NOMO-1 (cell line): ENCODE data around the gene DLEU7.

ENCODE experiments used
- DNase-seq, 2 experiments: peaks; one replicate each; lab custom pipeline; 2025; ENCODE audit not compliant: unreplicated experiment in 2 of 2; lab: John Stamatoyannopoulos, UW

DLEU7 gene

GRCh38 chr13:50844084-50844875 is 788 bp upstream of the DLEU7 start:
- no peak for DNase-seq

- DNase-seq: no peak
These were observed 569 bp downstream of the DLEU7 start for GRCh38 chr13:50842990-50843256.

GRCh38 chr13:50842251-50842989 is 1.1 kb downstream of the DLEU7 start:
- DNase-seq: no peak

GRCh38 chr13:50841786-50842185 is 1.7 kb downstream of the DLEU7 start:
- no peak for DNase-seq

GRCh38 chr13:50840284-50840683 is 3.2 kb downstream of the DLEU7 start:
- DNase-seq: no peak

GRCh38 chr13:50839828-50840227 is 3.7 kb downstream of the DLEU7 start:
- no peak for DNase-seq

GRCh38 chr13:50838701-50839100 is 4.8 kb downstream of the DLEU7 start:
- DNase-seq: no peak

GRCh38 chr13:50838031-50838430 is 5.5 kb downstream of the DLEU7 start:
- DNase-seq: no peak

- no peak for DNase-seq
These were observed 12.0 kb downstream of the DLEU7 start for GRCh38 chr13:50831512-50831911.

- peak; percentile 10 to 60 for DNase-seq
These were observed 13.6 kb downstream of the DLEU7 start for GRCh38 chr13:50829896-50830295.

GRCh38 chr13:50829226-50829625 is 14.3 kb downstream of the DLEU7 start:
- DNase-seq: no peak

GRCh38 chr13:50826035-50826434 is 17.5 kb downstream of the DLEU7 start:
- DNase-seq: no peak

- no peak for DNase-seq
These were observed 31.2 kb downstream of the DLEU7 start for GRCh38 chr13:50812242-50812641.

- peak; percentile 86 to 97 for DNase-seq
These were observed 32.5 kb downstream of the DLEU7 start for GRCh38 chr13:50810998-50811397.

- DNase-seq: no peak
These were observed 33.0 kb downstream of the DLEU7 start for GRCh38 chr13:50810468-50810867.

GRCh38 chr13:50809133-50810090 is 34.1 kb downstream of the DLEU7 start:
- DNase-seq: peak; percentile 77 to 84

GRCh38 chr13:50805805-50806204 is 37.7 kb downstream of the DLEU7 start:
- DNase-seq: peak; percentile 18 to 55

GRCh38 chr13:50801087-50801931 is 42.2 kb downstream of the DLEU7 start:
- peak; percentile 68 to 86 for DNase-seq

GRCh38 chr13:50800091-50800739 is 43.3 kb downstream of the DLEU7 start:
- DNase-seq: no peak

- DNase-seq: no peak
These were observed 44.6 kb downstream of the DLEU7 start for GRCh38 chr13:50798923-50799322.
